KOPT-K1 (cell line): ENCODE results near the gene TAGLN2.

ENCODE experiments used
- H3K27ac ChIP-seq: fragments of 200-600 bp; sonication (generic); 2 replicates; pipeline ENCODE4 v1.5.1; 2016; ENCODE audit warnings: antibody characterized with exemption, mild to moderate bottlenecking, low read depth, low read length; ENCODE audit not compliant: poor library complexity, severe bottlenecking
- H3K36me3 ChIP-seq: fragments of 200-600 bp; sonication (generic); 2 replicates; pipeline ENCODE4 v1.5.1; 2017; ENCODE audit warnings: antibody characterized with exemption, mild to moderate bottlenecking, low read length, moderate library complexity; ENCODE audit not compliant: insufficient read depth
- H3K9me3 ChIP-seq: fragments of 200-600 bp; sonication (generic); 2 replicates; pipeline ENCODE4 v1.5.1; 2017; ENCODE audit warnings: antibody characterized with exemption, low read length, mild to moderate bottlenecking; ENCODE audit not compliant: insufficient read depth, poor library complexity, severe bottlenecking

Gene TAGLN2

GRCh38 chr1:159955456-159955855, 30.1 kb upstream of the TAGLN2 start:
- no peaks in the 10 kb centered on the region for H3K36me3 ChIP-seq
- no peaks in the 10 kb centered on the region for H3K9me3 ChIP-seq
- no peak overlapping the region for H3K27ac ChIP-seq

GRCh38 chr1:159953536-159954515, 28.5 kb upstream of the TAGLN2 start, which contains the start of gene SLAMF9:
TSS of gene SLAMF9 (minus strand) at chr1:159954237. CDS start at chr1:159954137, 100 bp downstream.
- H3K27ac ChIP-seq = no peak within 1 kb of the TSS
- H3K9me3 ChIP-seq = no peaks in the 10 kb centered on the region
- no peaks in the 10 kb centered on the region for H3K36me3 ChIP-seq

GRCh38 chr1:159952932-159953331, 27.6 kb upstream of the TAGLN2 start:
- Histone ChIP-seq H3K27ac (no peak overlapping the region), H3K9me3 (no peaks in the 10 kb centered on the region), H3K36me3 (no peaks in the 10 kb centered on the region)

- Histone ChIP-seq H3K9me3 (no peaks in the 10 kb centered on the region), H3K27ac (no peak overlapping the region), H3K36me3 (no peaks in the 10 kb centered on the region)
Observed at GRCh38 chr1:159951551-159951950, 26.2 kb upstream of the TAGLN2 start.

- no peaks in the 10 kb centered on the region for H3K36me3 ChIP-seq
- no peaks in the 10 kb centered on the region for H3K9me3 ChIP-seq
- H3K27ac ChIP-seq = no peak overlapping the region
Observed at GRCh38 chr1:159951016-159951415, 25.7 kb upstream of the TAGLN2 start.

GRCh38 chr1:159949981-159950381, 24.7 kb upstream of the TAGLN2 start:
- Histone ChIP-seq H3K27ac (no peak overlapping the region), H3K9me3 (no peaks in the 10 kb centered on the region), H3K36me3 (no peaks in the 10 kb centered on the region)

- Histone ChIP-seq H3K27ac (no peak overlapping the region), H3K36me3 (no peaks in the 10 kb centered on the region), H3K9me3 (no peaks in the 10 kb centered on the region)
Observed at GRCh38 chr1:159949123-159949522, 23.8 kb upstream of the TAGLN2 start.

GRCh38 chr1:159947942-159948341, 22.6 kb upstream of the TAGLN2 start:
- Histone ChIP-seq H3K27ac (no peak overlapping the region), H3K9me3 (no peaks in the 10 kb centered on the region), H3K36me3 (no peaks in the 10 kb centered on the region)

GRCh38 chr1:159946242-159947187, 21.2 kb upstream of the TAGLN2 start:
- no peak overlapping the region for H3K27ac ChIP-seq
- H3K9me3 ChIP-seq = no peaks in the 10 kb centered on the region
- no peaks in the 10 kb centered on the region for H3K36me3 ChIP-seq

GRCh38 chr1:159945483-159946241, 20.4 kb upstream of the TAGLN2 start, which contains the start of gene IGSF9:
TSS of gene IGSF9 (minus strand) at chr1:159945613. CDS start at chr1:159943454, 2,159 bp downstream.
- no peaks in the 10 kb centered on the region for H3K9me3 ChIP-seq
- no peak within 1 kb of the TSS for H3K27ac ChIP-seq
- H3K36me3 ChIP-seq = no peaks in the 10 kb centered on the region

- Histone ChIP-seq H3K27ac (no peak overlapping the region), H3K9me3 (no peaks in the 10 kb centered on the region), H3K36me3 (no peaks in the 10 kb centered on the region)
Observed at GRCh38 chr1:159944623-159945455, 19.5 kb upstream of the TAGLN2 start.

GRCh38 chr1:159943908-159944622, 18.8 kb upstream of the TAGLN2 start:
- no peaks in the 10 kb centered on the region for H3K36me3 ChIP-seq
- H3K9me3 ChIP-seq = no peaks in the 10 kb centered on the region
- H3K27ac ChIP-seq = no peak overlapping the region

GRCh38 chr1:159943278-159943640, 18.0 kb upstream of the TAGLN2 start:
- Histone ChIP-seq H3K9me3 (no peaks in the 10 kb centered on the region), H3K36me3 (no peaks in the 10 kb centered on the region), H3K27ac (no peak overlapping the region)
